ENCODE measurements around the gene LIPF. TPM values are rescaled to one million over a fixed set of nuclear protein-coding genes. Genes with fewer than 3 reads are reported as not detected.

LIPF gene
- total and polyA plus RNA-seq, 2 experiments from 2014 or later: not detected

DNA sequence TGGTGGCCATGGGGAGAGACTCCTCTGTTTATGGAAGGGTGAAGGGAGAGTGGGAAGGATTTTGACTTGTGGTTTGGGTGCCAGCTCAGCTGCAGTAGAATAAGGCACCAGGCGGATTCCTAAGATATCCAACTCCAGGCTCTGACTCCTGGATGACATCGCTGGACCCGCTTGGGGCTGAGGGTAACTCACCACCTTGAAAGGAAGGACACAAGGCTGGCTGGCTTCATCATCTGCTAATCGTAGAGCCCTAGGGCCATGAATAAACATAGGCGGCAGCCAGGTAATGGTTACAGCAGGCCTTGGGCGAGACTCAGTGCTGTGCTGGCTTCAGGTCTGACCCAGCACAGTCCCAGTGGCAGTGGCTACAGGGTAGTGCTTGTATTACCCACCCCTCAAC, 25.1 kb downstream of the LIPF start:
- Mint-ChIP-seq H3K4me3 (no peak overlapping the region), H3K27me3 (ENCODE audit: insufficient read depth, low read depth, poor library complexity) (peaks cover 4% of the 10 kb centered on the region), H3K4me1 (no peaks in the 10 kb centered on the region; the same call in 2 of the 3 replicates), H3K36me3 (ENCODE audit: low read depth) (no peaks in the 10 kb centered on the region), H3K9me3 (no peaks in the 10 kb centered on the region), H3K27ac (no peak overlapping the region)
- no peak for DNase-seq (ENCODE audit: low spot score)
- no peaks in the 10 kb centered on the region for H3K9me2 ChIP-seq (ENCODE audit: insufficient read depth)
- H3K4me2 ChIP-seq: no peak overlapping the region
- H3K79me2 ChIP-seq (replicated peaks; ENCODE audit: insufficient read depth): no peaks in the 10 kb centered on the region
- no peaks in the 10 kb centered on the region for H4K20me1 ChIP-seq (replicated peaks; ENCODE audit: insufficient read depth)
- H3K4me1 ChIP-seq (ENCODE audit: insufficient read depth): no peaks in the 10 kb centered on the region
- no peak overlapping the region for H3K27ac ChIP-seq (ENCODE audit: low read depth)
- no peak overlapping the region for H2AFZ ChIP-seq
- H3K4me3 ChIP-seq: no peak overlapping the region
- H3K27me3 ChIP-seq (ENCODE audit: insufficient read depth): peaks cover 42% of the 10 kb centered on the region
- TF ChIP-seq ZNF331 (CRISPR knock-in tag; IDR thresholded peaks at IDR 0.05; ENCODE audit: low read depth) (no peak), REST (IDR thresholded peaks at IDR 0.05; ENCODE audit: unreplicated experiment) (no peak), ZNF114 (CRISPR knock-in tag; IDR thresholded peaks at IDR 0.05) (no peak), POLR2AphosphoS5 (IDR thresholded peaks at IDR 0.05; ENCODE audit: low read depth) (no peak), STAT1 (IDR thresholded peaks at IDR 0.05; ENCODE audit: unreplicated experiment) (no peak), NANOG (IDR thresholded peaks at IDR 0.05; ENCODE audit: borderline replicate concordance) (no peak), EZH2phosphoT487 (IDR thresholded peaks at IDR 0.05; ENCODE audit: unreplicated experiment) (no peak), JUNB (IDR thresholded peaks at IDR 0.05; ENCODE audit: unreplicated experiment) (no peak), EZH2 (IDR thresholded peaks at IDR 0.05; ENCODE audit: low read depth, unreplicated experiment) (no peak), CTCF (conservative IDR thresholded peaks at IDR 0.05; ENCODE audit: low read depth in 2 of 2) (no peak), CREB1 (CRISPR knock-in tag; IDR thresholded peaks at IDR 0.05; ENCODE audit: low read depth) (no peak), ETS1 (IDR thresholded peaks at IDR 0.05) (no peak)
- TF ChIP-seq, protein P1, sequence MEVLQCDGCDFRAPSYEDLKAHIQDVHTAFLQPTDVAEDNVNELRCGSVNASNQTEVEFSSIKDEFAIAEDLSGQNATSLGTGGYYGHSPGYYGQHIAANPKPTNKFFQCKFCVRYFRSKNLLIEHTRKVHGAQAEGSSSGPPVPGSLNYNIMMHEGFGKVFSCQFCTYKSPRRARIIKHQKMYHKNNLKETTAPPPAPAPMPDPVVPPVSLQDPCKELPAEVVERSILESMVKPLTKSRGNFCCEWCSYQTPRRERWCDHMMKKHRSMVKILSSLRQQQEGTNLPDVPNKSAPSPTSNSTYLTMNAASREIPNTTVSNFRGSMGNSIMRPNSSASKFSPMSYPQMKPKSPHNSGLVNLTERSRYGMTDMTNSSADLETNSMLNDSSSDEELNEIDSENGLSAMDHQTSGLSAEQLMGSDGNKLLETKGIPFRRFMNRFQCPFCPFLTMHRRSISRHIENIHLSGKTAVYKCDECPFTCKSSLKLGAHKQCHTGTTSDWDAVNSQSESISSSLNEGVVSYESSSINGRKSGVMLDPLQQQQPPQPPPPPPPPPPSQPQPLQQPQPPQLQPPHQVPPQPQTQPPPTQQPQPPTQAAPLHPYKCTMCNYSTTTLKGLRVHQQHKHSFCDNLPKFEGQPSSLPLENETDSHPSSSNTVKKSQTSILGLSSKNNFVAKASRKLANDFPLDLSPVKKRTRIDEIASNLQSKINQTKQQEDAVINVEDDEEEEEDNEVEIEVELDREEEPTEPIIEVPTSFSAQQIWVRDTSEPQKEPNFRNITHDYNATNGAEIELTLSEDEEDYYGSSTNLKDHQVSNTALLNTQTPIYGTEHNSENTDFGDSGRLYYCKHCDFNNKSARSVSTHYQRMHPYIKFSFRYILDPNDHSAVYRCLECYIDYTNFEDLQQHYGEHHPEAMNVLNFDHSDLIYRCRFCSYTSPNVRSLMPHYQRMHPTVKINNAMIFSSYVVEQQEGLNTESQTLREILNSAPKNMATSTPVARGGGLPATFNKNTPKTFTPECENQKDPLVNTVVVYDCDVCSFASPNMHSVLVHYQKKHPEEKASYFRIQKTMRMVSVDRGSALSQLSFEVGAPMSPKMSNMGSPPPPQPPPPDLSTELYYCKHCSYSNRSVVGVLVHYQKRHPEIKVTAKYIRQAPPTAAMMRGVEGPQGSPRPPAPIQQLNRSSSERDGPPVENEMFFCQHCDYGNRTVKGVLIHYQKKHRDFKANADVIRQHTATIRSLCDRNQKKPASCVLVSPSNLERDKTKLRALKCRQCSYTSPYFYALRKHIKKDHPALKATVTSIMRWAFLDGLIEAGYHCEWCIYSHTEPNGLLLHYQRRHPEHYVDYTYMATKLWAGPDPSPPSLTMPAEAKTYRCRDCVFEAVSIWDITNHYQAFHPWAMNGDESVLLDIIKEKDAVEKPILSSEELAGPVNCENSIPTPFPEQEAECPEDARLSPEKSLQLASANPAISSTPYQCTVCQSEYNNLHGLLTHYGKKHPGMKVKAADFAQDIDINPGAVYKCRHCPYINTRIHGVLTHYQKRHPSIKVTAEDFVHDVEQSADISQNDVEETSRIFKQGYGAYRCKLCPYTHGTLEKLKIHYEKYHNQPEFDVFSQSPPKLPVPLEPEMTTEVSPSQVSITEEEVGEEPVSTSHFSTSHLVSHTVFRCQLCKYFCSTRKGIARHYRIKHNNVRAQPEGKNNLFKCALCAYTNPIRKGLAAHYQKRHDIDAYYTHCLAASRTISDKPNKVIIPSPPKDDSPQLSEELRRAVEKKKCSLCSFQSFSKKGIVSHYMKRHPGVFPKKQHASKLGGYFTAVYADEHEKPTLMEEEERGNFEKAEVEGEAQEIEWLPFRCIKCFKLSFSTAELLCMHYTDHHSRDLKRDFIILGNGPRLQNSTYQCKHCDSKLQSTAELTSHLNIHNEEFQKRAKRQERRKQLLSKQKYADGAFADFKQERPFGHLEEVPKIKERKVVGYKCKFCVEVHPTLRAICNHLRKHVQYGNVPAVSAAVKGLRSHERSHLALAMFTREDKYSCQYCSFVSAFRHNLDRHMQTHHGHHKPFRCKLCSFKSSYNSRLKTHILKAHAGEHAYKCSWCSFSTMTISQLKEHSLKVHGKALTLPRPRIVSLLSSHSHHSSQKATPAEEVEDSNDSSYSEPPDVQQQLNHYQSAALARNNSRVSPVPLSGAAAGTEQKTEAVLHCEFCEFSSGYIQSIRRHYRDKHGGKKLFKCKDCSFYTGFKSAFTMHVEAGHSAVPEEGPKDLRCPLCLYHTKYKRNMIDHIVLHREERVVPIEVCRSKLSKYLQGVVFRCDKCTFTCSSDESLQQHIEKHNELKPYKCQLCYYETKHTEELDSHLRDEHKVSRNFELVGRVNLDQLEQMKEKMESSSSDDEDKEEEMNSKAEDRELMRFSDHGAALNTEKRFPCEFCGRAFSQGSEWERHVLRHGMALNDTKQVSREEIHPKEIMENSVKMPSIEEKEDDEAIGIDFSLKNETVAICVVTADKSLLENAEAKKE (CRISPR knock-in tag; IDR thresholded peaks at IDR 0.05): no peak
- H3K36me3 ChIP-seq (ENCODE audit: insufficient read depth): no peaks in the 10 kb centered on the region
- ATAC-seq: no peak
- no peaks in the 10 kb centered on the region for H3F3A ChIP-seq (replicated peaks; ENCODE audit: low read depth)
